VCaP (cell line): ENCODE results near the gene FCHSD2.
"Not testable (repeated sequence)": the region's sequence is repeated elsewhere in the genome, so short reads cannot be mapped to it uniquely, and the experiment has no call there.

ENCODE experiments used
- H3K27ac ChIP-seq: fragments of 450-650 bp; 2 replicates; pipeline ENCODE4 v1.5.1; 2017
- CTCF ChIP-seq: fragments of 450-650 bp; conservative IDR thresholded peaks from 2 replicates; pipeline ENCODE4 v1.5.1; 2017; ENCODE audit warnings: mild to moderate bottlenecking, moderate library complexity

FCHSD2 gene

GRCh38 chr11:73040046-73040445, 102.1 kb downstream of the FCHSD2 start:
- no peak for TF ChIP-seq CTCF
- no peak overlapping the region for H3K27ac ChIP-seq

- no peak overlapping the region for H3K27ac ChIP-seq
- no peak for TF ChIP-seq CTCF
Observed at GRCh38 chr11:73034777-73035176, 107.3 kb downstream of the FCHSD2 start.

DNA sequence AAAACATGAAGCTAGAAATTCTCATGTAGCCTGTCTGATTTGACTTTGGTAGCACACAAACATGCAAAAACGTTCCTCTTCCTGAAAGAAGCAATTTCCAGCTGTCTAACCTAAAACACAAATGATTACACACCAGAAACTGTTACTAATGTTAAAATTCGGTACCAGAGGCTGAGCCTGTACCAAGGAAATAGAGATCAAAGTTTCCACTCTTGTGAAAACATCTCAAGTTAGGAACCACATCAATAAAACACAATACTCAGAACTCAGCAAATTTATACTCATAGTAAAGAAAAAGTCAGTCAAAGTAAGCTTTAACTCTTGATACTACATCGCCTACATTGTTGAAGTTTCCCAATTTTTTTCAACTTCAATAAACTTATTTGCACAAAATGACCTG, 107.8 kb downstream of the FCHSD2 start:
- no peak for TF ChIP-seq CTCF
- H3K27ac ChIP-seq, result no peak overlapping the region

- no peak overlapping the region for H3K27ac ChIP-seq
- TF ChIP-seq CTCF, result no peak
Observed at GRCh38 chr11:73030130-73030529, 112.0 kb downstream of the FCHSD2 start.

DNA sequence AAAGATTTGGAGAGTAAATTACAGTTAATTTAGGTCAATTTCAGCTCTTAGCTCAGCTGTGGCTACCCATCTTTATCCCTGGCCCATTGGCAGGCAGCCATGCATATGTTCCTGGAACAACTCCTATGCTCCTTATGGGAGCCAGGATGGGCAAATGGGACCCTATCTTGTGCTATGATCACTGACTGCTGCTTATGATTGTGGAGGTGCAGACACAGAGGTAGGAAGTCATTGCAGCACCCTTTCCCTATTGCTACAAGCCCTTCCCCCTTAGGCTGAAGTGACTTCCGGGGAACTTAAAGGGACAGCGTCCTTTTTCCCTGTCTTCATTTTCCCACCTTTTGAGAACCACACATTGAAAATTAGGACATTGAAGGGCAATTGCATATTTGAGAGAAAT, 112.7 kb downstream of the FCHSD2 start:
- TF ChIP-seq CTCF, result no peak
- no peak overlapping the region for H3K27ac ChIP-seq

- TF ChIP-seq CTCF, result no peak
- H3K27ac ChIP-seq, result no peak overlapping the region
Observed at GRCh38 chr11:73028611-73029010, 113.5 kb downstream of the FCHSD2 start.

DNA sequence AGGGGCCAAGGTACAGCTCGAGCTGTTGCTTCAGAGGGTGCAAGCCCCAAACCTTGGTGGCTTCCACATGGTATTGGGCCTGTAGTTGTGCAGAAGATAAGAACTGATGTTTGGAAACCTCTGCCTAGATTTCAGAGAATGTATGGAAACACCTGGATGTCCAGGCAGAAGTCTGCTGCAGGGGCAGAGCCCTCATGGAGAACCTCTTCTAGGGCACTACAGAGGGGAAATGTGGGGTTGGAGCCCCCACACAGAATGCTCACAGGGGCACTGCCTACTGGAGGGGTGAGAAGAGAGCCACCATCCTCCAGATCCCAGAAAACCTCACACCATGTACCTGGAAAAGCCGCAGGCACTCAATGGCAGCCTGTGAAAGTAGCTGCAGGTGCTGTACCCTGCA, 114.3 kb downstream of the FCHSD2 start:
- H3K27ac ChIP-seq, result not testable (repeated sequence)

GRCh38 chr11:73024639-73025038, 117.5 kb downstream of the FCHSD2 start:
- TF ChIP-seq CTCF, result no peak
- no peak overlapping the region for H3K27ac ChIP-seq
